OCI-LY1 (cell line): ENCODE results near the gene ATF2.

Source experiments
- H2AFZ ChIP-seq: fragments of 200-600 bp; sonication (generic), shearing (Covaris generic); 2 replicates; pipeline ENCODE4 v1.6.0; 2014; ENCODE audit warnings: antibody characterized with exemption, mild to moderate bottlenecking, low read length
- H3F3A ChIP-seq: fragments of 200-600 bp; sonication (generic), shearing (Covaris generic); 2 replicates; pipeline ENCODE4 v1.6.0; 2014; ENCODE audit warnings: mild to moderate bottlenecking, antibody characterized with exemption, low read length, moderate library complexity; ENCODE audit not compliant: insufficient read depth
- H3K27ac ChIP-seq: fragments of 200-600 bp; sonication (generic); 2 replicates; pipeline ENCODE4 v1.5.1; 2014; ENCODE audit warnings: low read length, mixed run types, mild to moderate bottlenecking, low read depth; ENCODE audit not compliant: poor library complexity, severe bottlenecking
- H3K27me3 ChIP-seq: fragments of 200-600 bp; sonication (generic); 2 replicates; pipeline ENCODE4 v1.6.0; 2014; ENCODE audit warnings: antibody characterized with exemption, mild to moderate bottlenecking, low read length, moderate library complexity; ENCODE audit not compliant: insufficient read depth
- H3K36me3 ChIP-seq: fragments of 200-600 bp; sonication (generic); 2 replicates; pipeline ENCODE4 v1.6.1; 2014; ENCODE audit warnings: mild to moderate bottlenecking, antibody characterized with exemption, low read length, moderate library complexity, mixed read lengths; ENCODE audit not compliant: insufficient read depth
- H3K4me1 ChIP-seq: fragments of 200-600 bp; sonication (generic); 2 replicates; pipeline ENCODE4 v1.5.1; 2014; ENCODE audit warnings: mild to moderate bottlenecking, low read length, moderate library complexity; ENCODE audit not compliant: insufficient read depth, severe bottlenecking
- H3K4me2 ChIP-seq: fragments of 200-600 bp; sonication (generic), shearing (Covaris generic); 2 replicates; pipeline ENCODE4 v1.6.1; 2014; ENCODE audit warnings: low read length
- H3K4me3 ChIP-seq: fragments of 200-600 bp; sonication (generic); 2 replicates; pipeline ENCODE4 v1.5.1; 2014; ENCODE audit warnings: low read length, low read depth, mild to moderate bottlenecking, mixed read lengths; ENCODE audit not compliant: poor library complexity, severe bottlenecking
- H3K79me2 ChIP-seq: fragments of 200-600 bp; shearing (Covaris generic); 2 replicates; pipeline ENCODE4 v1.6.1; 2016; ENCODE audit warnings: mixed run types, low read length, mixed read lengths; ENCODE audit not compliant: insufficient read depth
- H3K9ac ChIP-seq: fragments of 200-600 bp; sonication (generic), shearing (Covaris generic); 2 replicates; pipeline ENCODE4 v1.6.1; 2014; ENCODE audit warnings: mild to moderate bottlenecking, low read length, mixed read lengths
- H3K9me2 ChIP-seq: fragments of 200-600 bp; sonication (generic), shearing (Covaris generic); 2 replicates; pipeline ENCODE4 v1.6.1; 2014; ENCODE audit warnings: low read depth, mild to moderate bottlenecking, low read length, mixed read lengths
- H3K9me3 ChIP-seq: fragments of 200-600 bp; shearing (Covaris generic); 2 replicates; pipeline ENCODE4 v1.6.1; 2014; ENCODE audit warnings: low read length, mixed read lengths
- H4K20me1 ChIP-seq: fragments of 200-600 bp; sonication (generic), shearing (Covaris generic); 2 replicates; pipeline ENCODE4 v1.6.0; 2016; ENCODE audit warnings: mild to moderate bottlenecking, low read length; ENCODE audit not compliant: insufficient read depth
- CTCF ChIP-seq: fragments of 200-600 bp; sonication (generic), shearing (Covaris generic); IDR thresholded peaks from 2 replicates; pipeline ENCODE4 v1.5.1; 2017; ENCODE audit warnings: mild to moderate bottlenecking, antibody characterized with exemption, low read length, moderate library complexity, mixed read lengths
- EZH2 ChIP-seq: fragments of 200-600 bp; sonication (generic), shearing (Covaris generic); IDR thresholded peaks from 2 replicates; pipeline ENCODE4 v1.8.0; 2017; ENCODE audit warnings: borderline replicate concordance, mixed run types, mild to moderate bottlenecking, antibody characterized with exemption, low read length, moderate library complexity, mixed read lengths

The ATF2 gene

GRCh38 chr2:175170659-175171304, 2.8 kb upstream of the ATF2 start:
- H3K27ac ChIP-seq: no peak overlapping the region
- no peak overlapping the region for H3K4me3 ChIP-seq
- H2AFZ ChIP-seq: no peak overlapping the region
- H3K4me1 ChIP-seq: peaks cover 26% of the 10 kb centered on the region
- no peak overlapping the region for H3K9ac ChIP-seq
- no peaks in the 10 kb centered on the region for H4K20me1 ChIP-seq
- no peak for TF ChIP-seq EZH2
- no peak for TF ChIP-seq CTCF
- H3K36me3 ChIP-seq: peaks cover 26% of the 10 kb centered on the region
- no peaks in the 10 kb centered on the region for H3K9me3 ChIP-seq
- H3K4me2 ChIP-seq: no peak overlapping the region
- no peaks in the 10 kb centered on the region for H3K9me2 ChIP-seq
- peaks cover 20% of the 10 kb centered on the region for H3K79me2 ChIP-seq
- no peaks in the 10 kb centered on the region for H3F3A ChIP-seq
- H3K27me3 ChIP-seq: no peaks in the 10 kb centered on the region

GRCh38 chr2:175169191-175169590, 1.2 kb upstream of the ATF2 start:
- no peak overlapping the region for H2AFZ ChIP-seq
- H3K36me3 ChIP-seq: peaks cover 12% of the 10 kb centered on the region
- no peaks in the 10 kb centered on the region for H4K20me1 ChIP-seq
- H3K9me3 ChIP-seq: no peaks in the 10 kb centered on the region
- peak overlapping the region; percentile 70 for H3K9ac ChIP-seq
- no peaks in the 10 kb centered on the region for H3F3A ChIP-seq
- H3K4me1 ChIP-seq: peaks cover 29% of the 10 kb centered on the region
- peak overlapping the region; percentile 48 for H3K27ac ChIP-seq
- no peak for TF ChIP-seq EZH2
- TF ChIP-seq CTCF: no peak
- H3K9me2 ChIP-seq: no peaks in the 10 kb centered on the region
- peak overlapping the region; percentile 69 for H3K4me3 ChIP-seq
- H3K79me2 ChIP-seq: peaks cover 36% of the 10 kb centered on the region
- no peaks in the 10 kb centered on the region for H3K27me3 ChIP-seq
- peak overlapping the region; percentile 68 for H3K4me2 ChIP-seq

- H3F3A ChIP-seq: no peaks in the 10 kb centered on the region
- peak overlapping the region; percentile 70 for H3K9ac ChIP-seq
- no peaks in the 10 kb centered on the region for H3K27me3 ChIP-seq
- H3K27ac ChIP-seq: peak overlapping the region; percentile 48
- no peak for TF ChIP-seq EZH2
- TF ChIP-seq CTCF: no peak
- H3K36me3 ChIP-seq: peaks cover 6% of the 10 kb centered on the region; the same call in 1 of the 2 replicates
- peaks cover 29% of the 10 kb centered on the region for H3K4me1 ChIP-seq
- no peaks in the 10 kb centered on the region for H4K20me1 ChIP-seq
- H3K4me3 ChIP-seq: peak overlapping the region; percentile 69
- peak overlapping the region; percentile 68 for H3K4me2 ChIP-seq
- no peaks in the 10 kb centered on the region for H3K9me3 ChIP-seq
- H3K79me2 ChIP-seq: peaks cover 42% of the 10 kb centered on the region
- no peaks in the 10 kb centered on the region for H3K9me2 ChIP-seq
- no peak overlapping the region for H2AFZ ChIP-seq
These were observed 552 bp upstream of the ATF2 start for GRCh38 chr2:175168564-175168945.
